GM23338 (cell line): Measurements from ENCODE around the gene DCHS1. TPM values are rescaled to one million over a fixed set of nuclear protein-coding genes. Genes with fewer than 3 reads are reported as not detected.

Experiments
- ATAC-seq: fragments of 200-7000 bp; cut with Tn5 transposase; 3 replicates; pipeline ENCODE4 v1.9.1; 2020
- DNase-seq: peaks from one replicate; pipeline ENCODE4 v3.0.0-alpha.2; 2015; ENCODE audit warnings: low spot score
- H2AFZ ChIP-seq: fragments of 200-600 bp; sonication (generic); 2 replicates; pipeline ENCODE4 v1.8.0; 2016; ENCODE audit warnings: antibody characterized with exemption, mild to moderate bottlenecking, moderate library complexity
- H3F3A ChIP-seq: fragments of 200-600 bp; sonication (generic); replicated peaks from 2 replicates; pipeline ENCODE4 v1.8.0; 2017; ENCODE audit warnings: antibody characterized with exemption, mixed run types, low read depth
- H3K27ac ChIP-seq: fragments of 200-600 bp; sonication (generic); 2 replicates; pipeline ENCODE4 v1.6.1; 2016; ENCODE audit warnings: low read depth
- H3K27me3 ChIP-seq: fragments of 200-600 bp; sonication (generic); 2 replicates; pipeline ENCODE4 v1.8.0; 2016; ENCODE audit warnings: mild to moderate bottlenecking, mixed run types, moderate library complexity; ENCODE audit not compliant: insufficient read depth
- H3K36me3 ChIP-seq: fragments of 200-600 bp; sonication (generic); 2 replicates; pipeline ENCODE4 v1.8.0; 2016; ENCODE audit warnings: mild to moderate bottlenecking; ENCODE audit not compliant: insufficient read depth
- H3K4me1 ChIP-seq: fragments of 200-600 bp; sonication (generic); 2 replicates; pipeline ENCODE4 v1.8.0; 2016; ENCODE audit warnings: mild to moderate bottlenecking, moderate library complexity; ENCODE audit not compliant: insufficient read depth
- H3K4me2 ChIP-seq: fragments of 200-600 bp; sonication (generic); 2 replicates; pipeline ENCODE4 v1.7.1; 2017; ENCODE audit warnings: mixed run types
- H3K4me3 ChIP-seq: fragments of 200-600 bp; sonication (generic); 2 replicates; pipeline ENCODE4 v1.6.1; 2016; ENCODE audit warnings: mixed run types
- H3K79me2 ChIP-seq: fragments of 200-600 bp; sonication (generic); replicated peaks from 2 replicates; pipeline ENCODE4 v1.8.0; 2017; ENCODE audit warnings: mild to moderate bottlenecking; ENCODE audit not compliant: insufficient read depth
- H3K9me2 ChIP-seq: fragments of 200-600 bp; sonication (generic); 2 replicates; pipeline ENCODE4 v1.8.0; 2017; ENCODE audit not compliant: insufficient read depth
- H4K20me1 ChIP-seq: fragments of 200-600 bp; sonication (generic); replicated peaks from 2 replicates; pipeline ENCODE4 v1.8.0; 2017; ENCODE audit warnings: mild to moderate bottlenecking; ENCODE audit not compliant: insufficient read depth
- H3K27ac Mint-ChIP-seq: 2 replicates; pipeline ENCODE4 v1.8.0; 2020; ENCODE audit warnings: inconsistent platforms, mild to moderate bottlenecking, moderate library complexity, mixed read lengths
- H3K27me3 Mint-ChIP-seq: 3 replicates; pipeline ENCODE4 v1.8.0; 2022; ENCODE audit warnings: low read depth, mild to moderate bottlenecking, moderate library complexity, mixed read lengths, inconsistent platforms; ENCODE audit not compliant: insufficient read depth, poor library complexity
- H3K36me3 Mint-ChIP-seq: 3 replicates; pipeline ENCODE4 v1.8.0; 2021; ENCODE audit warnings: low read depth, mild to moderate bottlenecking, inconsistent platforms, moderate library complexity, mixed read lengths
- H3K4me1 Mint-ChIP-seq: 3 replicates; pipeline ENCODE4 v1.8.0; 2020; ENCODE audit warnings: mild to moderate bottlenecking, inconsistent platforms, mixed read lengths
- H3K4me3 Mint-ChIP-seq: 3 replicates; pipeline ENCODE4 v1.8.0; 2021; ENCODE audit warnings: moderate library complexity, mild to moderate bottlenecking, inconsistent platforms, mixed read lengths
- H3K9me3 Mint-ChIP-seq: 3 replicates; pipeline ENCODE4 v1.8.0; 2020; ENCODE audit warnings: moderate library complexity, mild to moderate bottlenecking, inconsistent platforms, mixed read lengths
- NANOG ChIP-seq: IDR thresholded peaks from 2 replicates; pipeline ENCODE4 v1.6.1; 2016; ENCODE audit warnings: antibody characterized with exemption, borderline replicate concordance
- ZNF331 ChIP-seq: fragments of 250-450 bp; sonication (Bioruptor Pico); IDR thresholded peaks from 2 replicates; pipeline ENCODE4 v1.5.0; 2020; ENCODE audit warnings: low read depth, mild to moderate bottlenecking, moderate library complexity
- ZNF462 ChIP-seq: fragments of 250-450 bp; sonication (Bioruptor Pico); IDR thresholded peaks from 2 replicates; pipeline ENCODE4 v1.5.0; 2020; ENCODE audit warnings: mild to moderate bottlenecking, moderate library complexity
- polyA plus RNA-seq: library from polyadenylated mRNA; unstranded; fragments of >200 nt; fragmentation: Nextera tagmentation; extraction: Ambion mirVana; gene quantifications from 2 replicates; pipeline ENCODE4 v1.2.1, GENCODE V29; 2016
- total RNA-seq: library from RNA; depleted of rRNA; stranded (reverse); fragments of >200 nt; shearing (Covaris generic); gene quantifications from 2 replicates; pipeline ENCODE4 v1.2.3, GENCODE V29; 2014
- TF ChIP-seq, protein P1 (sequence below), 2 experiments: fragments of 200-600 bp in 1 of 2; sonication (generic) in 1 of 2; conservative IDR thresholded peaks; 2 replicates each; pipeline versions ENCODE4 v1.5.1 to v1.6.1; 2016 to 2017; ENCODE audit warnings: antibody characterized with exemption in 2 of 2, low read depth in 2 of 2, mild to moderate bottlenecking in 2 of 2, moderate library complexity in 1 of 2

DCHS1 gene
- total and polyA plus RNA-seq, 2 experiments from 2014 or later = 2.3 to 20.7 TPM

GRCh38 chr11:6629573-6629891 lies 26.1 kb downstream of the DCHS1 start:
- peaks cover 9% of the 10 kb centered on the region for H3K4me1 Mint-ChIP-seq
- H3K4me3 Mint-ChIP-seq = peak overlapping the region; percentile 69
- no peaks in the 10 kb centered on the region; the same call in 2 of the 3 replicates for H3K9me3 Mint-ChIP-seq
- Histone ChIP-seq H3K4me3 (peak overlapping the region; percentile 69), H3K9me2 (no peaks in the 10 kb centered on the region), H3K4me1 (no peaks in the 10 kb centered on the region; the same call in 1 of the 2 replicates), H3K27me3 (peaks cover 40% of the 10 kb centered on the region), H3K36me3 (no peaks in the 10 kb centered on the region), H3K27ac (no peak overlapping the region), H4K20me1 (no peaks in the 10 kb centered on the region), H3K79me2 (no peaks in the 10 kb centered on the region), H2AFZ (peak overlapping the region; percentile 94), H3K4me2 (peak overlapping the region; percentile 88), H3F3A (no peaks in the 10 kb centered on the region; the same call in 1 of the 2 replicates)
- no peak for TF ChIP-seq NANOG
- no peak for TF ChIP-seq ZNF331 (CRISPR knock-in tag)
- TF ChIP-seq, protein P1, sequence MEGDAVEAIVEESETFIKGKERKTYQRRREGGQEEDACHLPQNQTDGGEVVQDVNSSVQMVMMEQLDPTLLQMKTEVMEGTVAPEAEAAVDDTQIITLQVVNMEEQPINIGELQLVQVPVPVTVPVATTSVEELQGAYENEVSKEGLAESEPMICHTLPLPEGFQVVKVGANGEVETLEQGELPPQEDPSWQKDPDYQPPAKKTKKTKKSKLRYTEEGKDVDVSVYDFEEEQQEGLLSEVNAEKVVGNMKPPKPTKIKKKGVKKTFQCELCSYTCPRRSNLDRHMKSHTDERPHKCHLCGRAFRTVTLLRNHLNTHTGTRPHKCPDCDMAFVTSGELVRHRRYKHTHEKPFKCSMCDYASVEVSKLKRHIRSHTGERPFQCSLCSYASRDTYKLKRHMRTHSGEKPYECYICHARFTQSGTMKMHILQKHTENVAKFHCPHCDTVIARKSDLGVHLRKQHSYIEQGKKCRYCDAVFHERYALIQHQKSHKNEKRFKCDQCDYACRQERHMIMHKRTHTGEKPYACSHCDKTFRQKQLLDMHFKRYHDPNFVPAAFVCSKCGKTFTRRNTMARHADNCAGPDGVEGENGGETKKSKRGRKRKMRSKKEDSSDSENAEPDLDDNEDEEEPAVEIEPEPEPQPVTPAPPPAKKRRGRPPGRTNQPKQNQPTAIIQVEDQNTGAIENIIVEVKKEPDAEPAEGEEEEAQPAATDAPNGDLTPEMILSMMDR (conservative IDR thresholded peaks at IDR 0.05; ENCODE audit: low read depth in 2 of 2) = peak; percentile 27 to 69; a peak in 3 of 4 replicates
- TF ChIP-seq ZNF462 = no peak
- H3K27ac Mint-ChIP-seq = no peak overlapping the region
- no peak for ATAC-seq
- peaks cover 38% of the 10 kb centered on the region for H3K27me3 Mint-ChIP-seq
- DNase-seq = peak; percentile 56
- peaks cover 11% of the 10 kb centered on the region for H3K36me3 Mint-ChIP-seq
